ENCODE results near the gene APLP1.
"Not testable (repeated sequence)": the region's sequence is repeated elsewhere in the genome, so short reads cannot be mapped to it uniquely, and the experiment has no call there.

Gene APLP1

DNA sequence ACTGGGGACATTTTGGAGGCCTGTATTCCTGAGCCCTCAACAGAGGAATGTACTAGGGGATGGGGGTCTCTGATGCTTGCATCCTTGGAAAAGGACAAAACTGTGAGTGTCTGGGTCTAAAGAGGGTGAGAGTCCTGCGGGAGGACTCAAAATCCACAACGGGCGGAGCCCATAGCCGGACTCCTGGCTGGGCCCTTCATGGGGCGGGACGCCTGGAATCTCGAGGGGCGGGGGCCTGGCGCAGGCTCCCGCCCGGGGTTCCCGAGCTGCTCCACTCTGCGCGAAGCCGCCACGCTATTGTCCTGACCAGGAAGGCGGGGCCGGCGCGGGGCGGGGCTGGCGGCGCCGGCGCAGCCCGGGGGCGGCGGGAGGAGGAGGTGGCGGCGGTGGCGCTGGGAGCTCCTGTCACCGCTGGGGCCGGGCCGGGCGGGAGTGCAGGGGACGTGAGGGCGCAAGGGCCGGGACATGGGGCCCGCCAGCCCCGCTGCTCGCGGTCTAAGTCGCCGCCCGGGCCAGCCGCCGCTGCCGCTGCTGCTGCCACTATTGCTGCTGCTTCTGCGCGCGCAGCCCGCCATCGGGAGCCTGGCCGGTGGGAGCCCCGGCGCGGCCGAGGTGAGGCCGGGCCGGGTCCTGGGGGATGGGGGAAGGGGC lies at the start of gene APLP1:
APLP1 (plus strand) TSS at position 403 of the 651 bp plus-strand sequence; CDS start at position 466, 63 bp downstream.
- DNase-seq (ENCODE audit: low read depth, low spot score): no peak
- H3K27ac ChIP-seq: no peak within 1 kb of the TSS

DNA sequence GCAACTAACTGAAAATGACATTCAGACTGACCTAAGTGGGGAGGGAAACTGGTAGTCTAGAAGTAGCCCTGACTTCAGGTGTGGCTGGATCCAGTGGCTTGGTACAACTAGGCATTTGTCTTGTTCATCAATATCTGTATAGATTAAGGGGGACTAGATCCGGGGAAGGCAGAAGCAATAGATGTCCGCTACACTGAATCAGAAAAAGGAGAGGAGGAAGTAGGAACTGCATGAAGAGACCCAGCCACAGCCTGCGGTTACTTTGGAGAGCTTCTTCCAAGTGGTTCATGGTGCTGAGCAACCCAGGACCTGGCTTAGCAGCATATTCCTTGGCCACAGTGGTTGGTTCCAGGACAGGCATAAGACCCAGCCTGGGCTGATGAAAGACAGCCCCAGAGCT lies 45.8 kb upstream of the APLP1 start:
- no peak overlapping the region for H3K27ac ChIP-seq
- no peak for DNase-seq (ENCODE audit: low read depth, low spot score)

DNA sequence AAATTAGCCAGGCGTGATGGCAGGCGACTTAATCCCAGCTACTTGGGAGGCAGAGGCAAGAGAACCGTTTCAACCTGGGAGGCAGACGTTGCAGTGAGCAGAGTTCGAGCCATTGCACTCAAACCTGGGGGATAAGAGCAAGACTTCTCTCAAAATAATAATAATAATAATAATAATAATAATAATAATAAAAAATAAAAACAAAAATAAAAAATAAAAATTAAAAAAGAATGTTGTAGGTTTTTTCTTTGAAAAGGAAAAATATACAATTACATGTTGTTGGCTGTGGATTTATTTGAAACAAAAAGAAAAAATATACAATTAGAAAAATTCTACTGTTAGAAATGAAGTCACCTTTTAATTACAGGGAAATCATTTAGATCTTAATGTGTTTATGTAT lies 44.2 kb upstream of the APLP1 start:
- no peak for DNase-seq (ENCODE audit: low read depth, low spot score)
- H3K27ac ChIP-seq: no peak overlapping the region

DNA sequence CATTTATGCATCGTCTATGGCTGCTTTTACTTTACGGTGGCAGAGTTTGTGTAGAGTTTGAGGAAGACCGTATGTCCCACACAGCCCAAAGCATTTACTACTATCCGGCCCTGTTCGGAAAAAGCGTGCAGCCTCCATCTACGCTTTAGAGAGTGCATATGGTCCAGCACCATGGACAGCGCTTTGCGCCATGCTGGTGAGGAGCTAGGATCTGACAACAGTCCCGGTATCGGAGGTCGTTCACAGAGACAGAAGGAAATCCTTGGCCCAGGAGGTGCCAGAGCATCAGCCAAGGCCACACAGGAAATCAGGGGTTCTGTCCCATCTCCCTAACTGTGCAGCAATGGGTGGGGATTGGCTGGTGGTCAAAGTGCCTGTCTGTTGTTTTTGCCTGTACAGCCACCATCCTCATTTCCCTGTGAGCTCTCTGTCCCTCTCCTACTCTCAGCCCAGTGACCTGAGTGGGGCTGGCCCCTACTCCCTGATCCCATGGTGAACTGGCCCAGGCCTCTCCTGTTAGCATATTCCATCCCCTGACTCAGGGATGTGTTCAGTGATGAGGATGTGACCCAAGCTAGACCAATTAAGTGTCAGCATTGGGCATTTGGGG lies 39.6 kb upstream of the APLP1 start:
- no peak for DNase-seq (ENCODE audit: low read depth, low spot score)
- H3K27ac ChIP-seq: no peak overlapping the region

DNA sequence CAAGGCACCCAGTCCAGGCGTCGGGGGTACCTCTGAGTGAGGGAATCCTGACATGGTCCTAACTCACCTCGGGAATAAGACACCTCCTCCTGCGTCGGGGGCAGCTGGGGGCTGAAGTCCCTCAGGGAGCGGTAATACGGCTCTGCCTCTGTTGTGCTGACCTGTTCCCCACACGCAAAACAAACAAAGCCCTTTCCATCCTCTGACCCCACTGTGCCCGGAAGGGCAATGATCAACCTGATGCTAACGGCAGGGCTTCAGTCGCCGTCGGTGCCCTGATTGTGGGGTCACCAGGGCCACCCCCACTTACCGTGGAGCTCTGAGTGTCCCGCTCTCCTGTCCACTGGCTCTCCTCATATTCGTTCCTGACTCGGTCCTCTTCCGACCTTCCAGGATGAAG lies 37.4 kb upstream of the APLP1 start:
- no peak for DNase-seq (ENCODE audit: low read depth, low spot score)
- H3K27ac ChIP-seq: no peak overlapping the region

DNA sequence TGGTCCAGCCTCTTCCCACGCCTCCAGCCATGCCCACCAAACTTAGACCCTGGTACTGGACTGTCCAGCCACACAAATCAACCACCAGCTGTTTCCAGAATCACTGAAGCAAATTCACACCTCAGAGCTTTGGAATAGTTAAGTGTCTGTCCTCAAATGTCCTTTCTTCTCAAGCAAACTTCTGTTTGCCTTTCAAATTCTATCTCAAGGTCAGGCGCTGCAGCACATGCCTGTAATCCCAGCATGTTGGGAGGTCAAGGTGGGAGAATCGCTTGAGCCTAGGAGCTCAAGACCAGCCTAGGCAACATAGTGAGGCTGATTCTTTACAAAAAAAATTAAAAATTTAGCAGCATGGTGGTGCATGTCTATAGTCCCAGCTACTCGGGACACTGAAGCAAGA lies 36.3 kb upstream of the APLP1 start:
- DNase-seq (ENCODE audit: low read depth, low spot score): no peak
- no peak overlapping the region for H3K27ac ChIP-seq

DNA sequence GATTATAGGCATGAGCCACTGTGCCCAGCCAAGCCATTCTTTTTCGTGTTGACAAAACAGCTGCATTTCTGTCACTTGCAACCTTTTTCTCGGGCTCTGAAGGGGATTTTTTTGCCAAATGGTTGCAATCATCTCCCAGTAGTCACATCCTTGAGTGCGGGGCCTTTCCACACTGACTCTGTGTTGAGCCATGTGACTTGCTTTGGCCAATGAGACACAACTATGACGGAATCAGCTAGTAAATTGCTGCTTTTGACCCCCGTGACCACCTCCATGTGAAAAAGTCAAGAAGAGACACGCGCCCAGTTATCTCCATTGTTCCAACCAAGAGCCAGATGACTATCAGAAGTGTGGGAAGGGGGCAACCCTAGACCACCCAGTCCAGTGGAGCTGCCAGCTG lies 34.4 kb upstream of the APLP1 start:
- no peak for DNase-seq (ENCODE audit: low read depth, low spot score)
- H3K27ac ChIP-seq: no peak overlapping the region

DNA sequence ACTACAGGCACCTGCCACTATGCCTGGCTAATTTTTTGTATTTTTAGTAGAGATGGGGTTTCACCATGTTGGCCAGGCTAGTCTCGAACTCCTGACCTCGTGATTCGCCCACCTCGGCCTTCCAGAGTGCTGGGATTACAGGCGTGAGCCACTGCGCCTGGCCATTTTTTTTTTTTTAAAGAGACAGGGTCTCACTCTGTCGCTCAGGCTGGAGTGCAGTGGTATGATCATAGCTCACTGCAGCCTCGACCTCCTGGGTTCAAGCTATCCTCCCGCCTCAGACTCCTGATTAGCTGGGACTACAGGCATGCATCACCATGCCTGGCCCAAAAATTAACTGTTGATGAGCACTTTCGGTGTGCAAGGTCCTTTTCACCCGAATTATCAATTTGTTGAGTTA lies 32.3 kb upstream of the APLP1 start:
- H3K27ac ChIP-seq; DNase-seq (ENCODE audit: low read depth, low spot score): not testable (repeated sequence)

DNA sequence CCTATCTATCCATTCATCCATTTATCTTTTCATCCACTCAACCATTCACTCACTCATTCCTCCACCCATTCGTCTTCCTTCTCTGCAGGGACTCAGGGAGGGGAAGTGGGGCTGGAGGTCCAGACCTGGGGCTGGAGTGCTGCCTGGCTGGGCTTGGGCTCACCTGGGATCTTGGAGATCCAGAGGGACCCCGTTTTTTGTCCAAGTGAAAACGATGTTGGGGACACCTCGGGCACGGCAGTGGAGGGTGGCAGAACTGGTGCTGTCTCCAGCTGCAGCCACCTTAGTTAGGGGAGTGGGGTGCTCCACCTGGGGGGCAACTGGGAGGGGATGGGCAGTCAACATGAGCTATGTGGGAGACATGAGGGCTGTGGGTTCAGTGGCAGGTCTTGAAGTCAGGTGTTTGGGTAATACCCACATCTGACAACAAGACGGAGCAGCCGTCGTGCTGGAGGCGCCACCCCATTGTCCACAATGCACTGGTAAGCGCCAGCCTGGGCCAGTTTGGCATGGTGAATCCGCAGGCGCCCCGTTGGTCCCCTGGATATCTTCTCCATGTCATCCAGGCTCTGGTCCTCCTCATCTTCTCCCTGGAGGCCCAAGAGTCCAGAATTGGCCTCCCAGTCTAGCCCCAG lies 26.3 kb upstream of the APLP1 start:
- DNase-seq (ENCODE audit: low read depth, low spot score): no peak
- no peak overlapping the region for H3K27ac ChIP-seq

DNA sequence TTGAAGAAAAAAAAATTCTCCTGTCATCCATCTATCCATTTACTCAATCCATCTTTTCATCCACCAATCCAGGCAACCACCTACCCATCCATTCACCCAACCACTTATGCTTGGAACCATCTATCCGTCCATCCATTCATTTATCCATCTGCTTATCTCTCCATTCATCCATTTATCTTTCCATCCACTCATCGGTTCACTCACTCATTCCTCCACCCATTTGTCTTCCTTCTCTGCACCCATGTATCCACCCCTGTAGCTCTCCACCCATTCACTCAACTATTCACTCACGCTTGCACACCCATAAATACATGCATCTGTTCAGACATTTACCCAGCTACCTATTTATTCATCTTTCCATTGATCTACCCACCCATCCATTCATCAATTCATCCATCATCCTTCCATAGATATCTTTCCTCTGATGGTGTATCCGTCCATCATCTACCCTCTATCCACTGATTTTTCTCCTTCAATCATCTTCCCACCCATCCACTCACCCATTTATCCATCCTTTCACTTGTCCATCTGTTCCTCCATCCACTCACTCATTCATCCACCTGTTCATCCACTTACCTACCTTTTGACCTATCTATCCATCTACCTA lies 25.6 kb upstream of the APLP1 start:
- DNase-seq (ENCODE audit: low read depth, low spot score): no peak
- no peak overlapping the region for H3K27ac ChIP-seq

DNA sequence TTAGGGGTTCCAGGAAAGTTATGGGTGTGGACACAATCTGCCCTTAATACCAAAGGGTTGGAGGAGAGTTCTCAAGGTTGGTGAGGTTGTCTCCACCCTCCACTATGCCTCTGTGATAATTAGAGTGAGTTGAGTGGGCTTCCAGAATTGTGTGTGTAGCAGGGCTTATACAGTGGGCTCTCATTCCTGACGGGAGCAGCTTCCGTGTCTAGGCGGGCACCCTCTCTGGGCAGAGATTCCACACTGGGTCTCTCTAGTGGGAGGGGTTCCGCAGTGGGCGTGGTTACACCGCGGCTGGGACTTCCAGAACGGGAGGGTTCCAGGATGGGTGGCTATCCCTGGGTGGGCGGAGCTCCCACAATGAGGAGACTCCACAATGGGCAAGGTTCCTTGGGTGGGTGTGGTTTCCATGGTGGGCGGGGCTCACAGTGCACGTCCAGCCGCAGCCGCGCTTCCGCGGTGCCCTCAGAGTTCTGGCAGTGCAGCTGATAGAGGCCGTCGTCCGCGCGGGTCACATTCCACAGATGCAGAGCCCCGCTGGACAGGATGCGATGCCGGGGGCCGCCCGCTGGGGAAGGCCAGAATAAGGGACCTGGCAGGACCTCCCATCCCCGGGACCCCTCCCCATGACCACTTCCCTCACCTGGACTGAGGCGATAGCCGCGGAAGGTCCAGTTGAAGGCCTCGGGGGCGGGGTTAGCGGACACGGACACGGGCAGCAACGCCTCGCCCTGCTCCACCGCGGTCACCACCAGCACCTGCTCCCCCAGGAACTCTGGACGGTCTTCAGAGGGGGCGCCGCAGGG lies 24.5 kb upstream of the APLP1 start:
- DNase-seq (ENCODE audit: low read depth, low spot score): no peak
- no peak overlapping the region for H3K27ac ChIP-seq

DNA sequence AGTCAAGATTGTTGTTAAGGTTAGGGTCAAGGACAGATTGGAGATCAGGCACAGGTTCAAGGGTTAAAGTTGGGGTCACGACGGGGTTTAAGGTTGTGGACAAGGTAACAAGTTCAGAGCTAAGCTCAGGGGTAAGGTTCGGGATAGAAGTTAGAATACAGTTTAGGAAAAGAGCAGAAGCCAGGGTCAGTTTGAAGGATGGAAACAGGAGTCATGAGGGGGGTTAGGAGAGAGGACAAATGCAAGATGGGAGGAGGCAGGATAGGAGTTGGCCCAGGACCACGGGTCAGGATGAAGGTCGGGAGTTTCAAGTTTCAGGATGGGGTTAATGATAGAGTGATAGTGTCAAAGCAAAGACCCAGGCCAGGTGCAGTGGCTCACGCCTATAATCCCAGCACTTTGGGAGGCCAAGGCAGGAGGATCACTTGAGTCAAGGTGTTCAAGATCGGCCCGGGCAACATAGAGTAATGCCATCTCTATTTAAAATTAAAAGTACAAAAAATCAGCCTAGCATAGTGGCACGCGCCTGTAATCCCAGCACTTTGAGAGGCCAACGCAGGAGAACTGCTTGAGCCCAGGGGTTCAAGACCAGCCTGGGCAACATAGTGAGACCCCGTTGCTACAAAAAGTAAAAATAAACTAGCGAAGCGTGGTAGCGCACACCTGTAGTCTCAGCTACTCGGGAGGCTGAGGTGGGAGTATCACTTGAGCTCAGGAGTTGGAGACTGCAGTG lies 23.7 kb upstream of the APLP1 start:
- no peak overlapping the region for H3K27ac ChIP-seq
- no peak for DNase-seq (ENCODE audit: low read depth, low spot score)

DNA sequence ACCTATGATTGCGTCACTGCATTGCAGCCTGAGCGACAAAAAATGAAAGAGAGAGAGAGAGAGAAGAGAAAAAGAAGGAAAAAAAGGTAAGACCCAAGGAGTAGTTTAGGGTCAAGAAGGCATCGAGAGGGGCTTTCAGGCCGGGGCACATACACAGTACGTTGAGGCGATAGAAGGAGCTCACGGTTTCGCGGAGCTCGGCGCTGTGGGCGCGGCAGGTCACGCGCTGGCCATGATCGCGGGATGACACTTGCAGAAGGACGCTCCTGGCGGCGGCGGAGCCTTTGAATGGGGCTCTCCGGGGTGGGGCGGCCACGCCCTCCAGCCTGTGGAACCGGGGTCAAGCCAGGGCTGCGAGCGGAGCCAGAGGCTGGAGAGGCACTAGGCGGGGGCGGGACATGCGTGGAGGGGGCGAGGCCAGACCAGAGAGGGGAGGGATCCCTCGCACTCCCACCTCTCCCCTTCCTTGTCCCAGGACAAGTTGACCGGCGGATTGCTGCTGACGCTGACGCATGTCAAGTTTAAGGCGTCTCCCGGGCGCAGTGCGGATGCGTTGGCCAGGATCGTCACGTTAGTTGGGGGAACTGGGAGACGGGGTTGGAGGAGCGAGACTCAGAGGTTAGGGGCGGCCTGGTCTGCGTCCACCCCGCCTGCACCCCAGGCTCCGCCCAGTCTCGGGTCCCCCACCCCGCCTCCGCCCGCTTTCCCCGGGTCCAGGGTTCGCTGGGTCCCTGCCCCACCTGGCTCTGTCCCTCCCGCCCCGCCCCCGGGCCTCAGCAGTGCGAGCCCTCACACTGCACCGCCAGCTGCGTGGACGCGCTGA lies 22.9 kb upstream of the APLP1 start:
- H3K27ac ChIP-seq: no peak overlapping the region
- DNase-seq (ENCODE audit: low read depth, low spot score): no peak

DNA sequence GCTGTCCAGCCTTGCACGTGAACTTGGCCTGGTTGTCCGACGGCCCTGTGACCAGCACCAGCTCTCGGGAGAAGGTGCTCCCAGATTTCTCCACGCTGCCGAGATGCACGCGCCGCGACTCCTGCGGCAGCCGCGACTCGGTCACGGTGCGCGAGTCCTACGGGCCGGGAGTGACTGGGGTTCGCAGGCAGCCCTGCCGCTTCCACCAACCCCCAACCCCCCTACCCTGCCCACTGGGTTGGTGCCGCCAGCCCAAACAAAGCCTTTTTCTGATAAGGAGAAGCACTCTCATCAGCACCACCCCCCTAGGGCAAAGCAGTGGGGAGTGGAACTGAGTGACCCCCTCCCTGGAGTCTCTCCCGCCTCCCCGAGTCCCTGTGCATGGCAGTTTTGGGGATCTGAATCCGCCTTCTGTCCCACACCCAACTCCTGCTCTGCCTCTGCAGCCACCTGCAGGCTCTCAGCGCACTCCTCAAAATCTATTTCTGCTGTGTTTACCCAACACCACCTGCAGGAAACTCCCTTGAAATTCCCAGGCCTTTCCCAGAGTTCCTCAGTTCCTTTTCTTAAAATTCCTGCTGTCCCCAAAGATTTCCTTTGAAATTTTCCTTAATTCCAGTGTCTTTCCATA lies 22.2 kb upstream of the APLP1 start:
- H3K27ac ChIP-seq: no peak overlapping the region
- no peak for DNase-seq (ENCODE audit: low read depth, low spot score)

DNA sequence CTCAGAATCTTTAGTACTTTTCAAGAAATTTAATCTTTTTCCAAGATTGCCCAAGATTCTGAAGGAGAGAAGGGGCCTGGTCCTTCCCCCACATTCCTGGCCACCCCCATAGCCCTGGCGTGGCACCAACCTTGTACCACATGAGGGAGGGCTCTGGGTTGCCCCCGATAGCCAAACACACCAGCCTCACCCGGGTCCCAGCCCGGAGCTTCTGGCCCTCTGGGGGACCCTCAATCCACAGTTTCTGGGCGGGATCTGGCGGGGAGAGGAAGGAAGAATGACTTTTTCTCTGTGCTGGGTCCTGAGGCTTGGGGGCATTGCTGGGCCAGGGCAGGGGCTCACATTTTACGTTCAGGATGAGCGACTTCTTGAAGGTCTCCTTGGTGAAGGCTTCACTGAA lies 20.5 kb upstream of the APLP1 start:
- no peak for DNase-seq (ENCODE audit: low read depth, low spot score)
- no peak overlapping the region for H3K27ac ChIP-seq

DNA sequence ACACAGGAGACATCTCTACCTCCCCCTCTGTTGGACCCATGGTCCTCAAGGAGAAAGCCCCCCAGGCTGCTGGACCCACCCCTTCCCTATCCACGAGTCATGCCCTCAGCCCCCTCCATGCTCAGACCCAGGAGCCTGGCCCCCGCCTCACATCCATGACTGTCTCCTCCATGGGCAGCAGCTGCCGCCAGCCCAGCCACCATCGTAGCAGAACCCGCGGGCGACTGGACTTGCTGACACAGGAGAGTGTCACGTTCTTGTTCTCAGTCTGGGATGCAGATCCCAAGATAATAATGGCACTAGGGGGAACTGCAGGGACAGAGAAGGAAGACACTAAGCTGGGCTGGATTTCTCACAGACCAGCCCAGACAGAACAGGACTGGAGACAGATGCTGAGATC lies 19.9 kb upstream of the APLP1 start:
- DNase-seq (ENCODE audit: low read depth, low spot score): no peak
- no peak overlapping the region for H3K27ac ChIP-seq

DNA sequence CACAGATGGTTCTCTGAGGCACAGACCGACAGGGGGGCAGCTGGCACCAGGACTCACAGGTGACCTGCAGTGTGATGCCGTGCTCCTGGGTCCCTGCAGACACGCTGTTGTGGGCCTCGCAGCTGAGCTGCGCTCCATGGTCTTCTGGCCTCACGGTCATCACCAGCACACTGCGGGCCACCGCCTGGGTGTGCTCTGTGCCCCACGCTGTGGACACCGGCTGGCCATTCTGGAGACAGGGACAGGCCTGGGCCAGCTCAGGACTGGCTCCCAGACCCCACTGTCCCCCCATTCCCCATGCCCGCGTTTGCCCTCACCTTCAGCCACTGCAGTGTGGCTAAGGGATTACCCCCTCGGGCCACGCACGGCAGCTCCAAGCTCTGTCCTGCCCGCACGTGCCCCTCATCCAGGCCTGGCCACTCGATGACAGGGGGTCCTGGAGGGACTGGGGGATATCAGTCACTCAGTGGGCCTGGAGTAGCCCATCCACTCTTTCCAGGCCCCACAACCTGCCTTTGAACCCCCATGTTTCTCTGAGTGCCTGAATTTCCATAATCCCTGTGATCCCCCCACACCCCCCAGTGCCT lies 19.4 kb upstream of the APLP1 start:
- no peak for DNase-seq (ENCODE audit: low read depth, low spot score)
- H3K27ac ChIP-seq: no peak overlapping the region
